WTC11 (cell line): ENCODE data around the gene MYOM3. TPM values are rescaled to one million over a fixed set of nuclear protein-coding genes. Genes with fewer than 3 reads are reported as not detected.

Source experiments
- ATAC-seq: fragments of 200-7000 bp; cut with Tn5 transposase; 2 replicates; pipeline ENCODE4 v1.10.0; 2021; ENCODE audit warnings: mild to moderate bottlenecking, moderate library complexity
- CTCF ChIA-PET: fragments of 300-600 bp; sonication (Branson Sonifier 250); formaldehyde crosslinking; loops from one replicate; lab custom pipeline; 2021; ENCODE audit warnings: antibody characterized with exemption; lab: Charles Lee
- POLR2A ChIA-PET: fragments of 350-600 bp; sonication (Branson Sonifier 250); formaldehyde crosslinking; loops from one replicate; lab custom pipeline; 2021; ENCODE audit warnings: antibody characterized with exemption; lab: Charles Lee
- DNase-seq: peaks from one replicate; pipeline ENCODE4 v3.0.0; 2021; ENCODE audit warnings: low spot score
- H3K27ac Mint-ChIP-seq: 2 replicates; pipeline ENCODE4 v1.8.0; 2021; ENCODE audit warnings: mixed read lengths
- H3K27me3 Mint-ChIP-seq: 2 replicates; pipeline ENCODE4 v1.8.0; 2021; ENCODE audit warnings: low read depth, mild to moderate bottlenecking, moderate library complexity, mixed read lengths
- H3K36me3 Mint-ChIP-seq: 2 replicates; pipeline ENCODE4 v1.8.0; 2021; ENCODE audit warnings: mixed read lengths
- H3K4me1 Mint-ChIP-seq: 2 replicates; pipeline ENCODE4 v1.8.0; 2022; ENCODE audit warnings: mixed read lengths
- H3K4me3 Mint-ChIP-seq: 2 replicates; pipeline ENCODE4 v1.8.0; 2021; ENCODE audit warnings: mild to moderate bottlenecking, moderate library complexity, mixed read lengths
- H3K9me3 Mint-ChIP-seq: 2 replicates; pipeline ENCODE4 v1.8.0; 2021; ENCODE audit warnings: mixed read lengths
- FOXJ3 ChIP-seq: sonication (generic); formaldehyde crosslinking; IDR thresholded peaks from 2 replicates; pipeline ENCODE4 v1.9.0; 2021; ENCODE audit warnings: missing genetic modification reagents, mild to moderate bottlenecking, borderline replicate concordance
- GABPB1 ChIP-seq: sonication (generic); formaldehyde crosslinking; IDR thresholded peaks from 2 replicates; pipeline ENCODE4 v1.8.1; 2023; ENCODE audit warnings: mild to moderate bottlenecking, missing genetic modification reagents
- NR2C2 ChIP-seq: sonication (generic); formaldehyde crosslinking; IDR thresholded peaks from 2 replicates; pipeline ENCODE4 v1.8.0; 2022; ENCODE audit warnings: mild to moderate bottlenecking, missing genetic modification reagents
- OVOL2 ChIP-seq: fragments of 250-450 bp; sonication (Bioruptor Pico); IDR thresholded peaks from 2 replicates; pipeline ENCODE4 v1.9.0; 2021; ENCODE audit warnings: mild to moderate bottlenecking, borderline replicate concordance
- SOX15 ChIP-seq: fragments of 250-450 bp; sonication (Bioruptor Pico); IDR thresholded peaks from 2 replicates; pipeline ENCODE4 v1.9.0; 2021; ENCODE audit warnings: mild to moderate bottlenecking
- TEAD1 ChIP-seq: sonication (generic); formaldehyde crosslinking; IDR thresholded peaks from 2 replicates; pipeline ENCODE4 v1.8.0; 2022; ENCODE audit warnings: mild to moderate bottlenecking, missing genetic modification reagents
- ZNF317 ChIP-seq: sonication (generic); formaldehyde crosslinking; IDR thresholded peaks from 2 replicates; pipeline ENCODE4 v1.8.1; 2023; ENCODE audit warnings: low read depth, mild to moderate bottlenecking, moderate library complexity, missing genetic modification reagents, borderline replicate concordance
- ZNF396 ChIP-seq: fragments of 250-450 bp; sonication (Bioruptor Pico); IDR thresholded peaks from 2 replicates; pipeline ENCODE4 v1.8.0; 2021; ENCODE audit warnings: mild to moderate bottlenecking, moderate library complexity, borderline replicate concordance
- total RNA-seq: library from RNA; stranded (reverse); gene quantifications from 3 replicates; pipeline ENCODE4 v1.2.3, GENCODE V29; 2021
- TF ChIP-seq, protein P1 (sequence below): sonication (generic); formaldehyde crosslinking; IDR thresholded peaks from 2 replicates; pipeline ENCODE4 v1.8.0; 2022; ENCODE audit warnings: mild to moderate bottlenecking, missing genetic modification reagents
- TF ChIP-seq, protein P2 (sequence below): fragments of 200-600 bp; IDR thresholded peaks from 2 replicates; pipeline ENCODE4 v1.8.0; 2022; ENCODE audit warnings: antibody characterized with exemption
- TF ChIP-seq, protein P3 (sequence below): fragments of 250-450 bp; sonication (Bioruptor Pico); IDR thresholded peaks from 2 replicates; pipeline ENCODE4 v1.9.0; 2021; ENCODE audit warnings: mild to moderate bottlenecking

The MYOM3 gene
- total RNA-seq, 1 experiment from 2014 or later, result 0.13 TPM

DNA sequence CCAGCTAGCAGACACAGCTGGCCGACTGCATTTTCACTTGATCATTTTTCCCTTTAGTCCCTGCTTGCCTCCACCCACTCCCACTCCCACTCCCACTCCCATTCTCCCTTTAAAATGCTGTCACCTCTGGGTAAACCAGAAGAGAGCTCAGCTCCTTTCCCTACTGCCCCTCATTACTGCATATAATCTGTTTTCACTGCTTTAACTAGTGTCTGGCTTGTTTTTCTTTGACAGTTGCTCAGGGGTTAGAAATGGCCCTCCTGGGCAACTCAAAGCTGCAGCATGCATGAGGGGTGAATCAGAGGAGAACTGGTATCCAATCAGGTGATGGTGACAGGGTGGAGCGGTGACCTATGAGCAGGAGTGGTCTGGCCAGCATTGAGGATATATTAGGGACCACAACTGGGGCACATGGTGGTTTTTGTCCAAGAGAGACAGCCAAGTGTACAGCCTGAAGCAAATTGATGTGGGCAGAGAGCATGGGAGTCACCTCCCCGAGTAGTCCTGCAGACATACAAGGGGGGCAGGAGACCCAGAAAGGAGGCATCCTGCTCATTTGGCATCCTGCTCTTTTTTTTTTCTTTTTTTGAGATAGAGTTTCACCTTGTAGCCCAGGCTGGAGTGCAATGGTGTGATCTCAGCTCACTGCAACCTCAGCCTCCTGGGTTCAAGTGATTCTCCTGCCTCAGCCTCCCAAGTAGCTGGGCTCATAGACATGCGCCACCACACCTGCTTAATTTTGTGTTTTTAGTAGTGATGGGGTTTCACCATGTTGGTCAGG is 89.2 kb downstream of the MYOM3 start:
- ATAC-seq, result no peak
- Mint-ChIP-seq H3K36me3 (no peaks in the 10 kb centered on the region), H3K27ac (no peak overlapping the region; the same call in 1 of the 2 replicates)

DNA sequence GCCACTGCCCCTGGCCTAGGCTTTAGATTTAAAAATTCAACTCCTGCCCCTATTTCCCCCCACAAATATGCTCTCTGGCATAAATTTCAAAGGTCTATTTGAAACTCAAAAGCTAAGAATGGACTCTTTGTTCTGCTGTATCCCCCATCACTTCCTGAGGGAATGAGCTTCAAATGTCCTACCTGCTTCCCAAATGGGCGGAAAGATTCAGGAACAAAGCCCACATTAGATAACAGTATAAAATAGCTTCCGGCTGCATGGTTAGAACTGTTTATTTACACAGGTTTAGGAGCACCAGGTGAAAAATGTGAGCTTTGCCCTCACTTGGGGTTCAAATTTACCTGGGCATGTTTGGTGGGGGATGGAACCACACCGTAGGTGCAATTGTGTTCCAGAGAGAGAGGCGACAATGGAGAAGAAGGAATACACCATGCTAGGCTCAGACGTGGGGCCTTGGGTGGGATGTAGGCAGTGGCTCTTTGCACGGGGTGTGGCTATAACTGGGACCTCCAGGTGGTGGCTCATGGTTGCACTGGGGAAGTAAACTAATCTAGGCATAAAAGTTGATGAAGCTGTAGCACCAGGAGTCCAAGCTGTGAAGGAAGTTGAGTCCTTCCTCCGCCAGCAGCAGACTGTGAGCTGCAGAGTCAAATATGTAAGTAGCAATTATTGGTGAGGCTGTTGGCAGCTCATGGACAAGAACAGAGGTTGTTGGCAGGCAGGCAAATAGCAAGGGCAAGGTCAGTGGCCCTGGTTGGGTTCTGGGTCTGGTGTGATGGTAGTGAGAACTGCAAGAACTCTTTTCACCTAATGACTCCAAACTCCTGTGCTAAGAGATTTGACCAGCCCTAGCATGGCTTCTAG is 90.3 kb downstream of the MYOM3 start:
- H3K9me3 Mint-ChIP-seq, result no peaks in the 10 kb centered on the region
- POLR2A ChIA-PET, result no interaction called here
- CTCF ChIA-PET, result interaction anchor here (1.2 to 1.6 kb wide), 5 partner anchors 18 to 211 kb away, joined by 3 to 6 read pairs (median 3); partner anchors contain the start of gene MYOM3
- H3K27ac Mint-ChIP-seq, result no peak overlapping the region
- no peaks in the 10 kb centered on the region for H3K27me3 Mint-ChIP-seq
- H3K4me3 Mint-ChIP-seq, result no peak overlapping the region
- H3K36me3 Mint-ChIP-seq, result no peaks in the 10 kb centered on the region
- peaks cover 26% of the 10 kb centered on the region for H3K4me1 Mint-ChIP-seq
- no peak for TF ChIP-seq ZNF317
- TF ChIP-seq OVOL2 (CRISPR knock-in tag), result no peak
- TF ChIP-seq, protein P1, sequence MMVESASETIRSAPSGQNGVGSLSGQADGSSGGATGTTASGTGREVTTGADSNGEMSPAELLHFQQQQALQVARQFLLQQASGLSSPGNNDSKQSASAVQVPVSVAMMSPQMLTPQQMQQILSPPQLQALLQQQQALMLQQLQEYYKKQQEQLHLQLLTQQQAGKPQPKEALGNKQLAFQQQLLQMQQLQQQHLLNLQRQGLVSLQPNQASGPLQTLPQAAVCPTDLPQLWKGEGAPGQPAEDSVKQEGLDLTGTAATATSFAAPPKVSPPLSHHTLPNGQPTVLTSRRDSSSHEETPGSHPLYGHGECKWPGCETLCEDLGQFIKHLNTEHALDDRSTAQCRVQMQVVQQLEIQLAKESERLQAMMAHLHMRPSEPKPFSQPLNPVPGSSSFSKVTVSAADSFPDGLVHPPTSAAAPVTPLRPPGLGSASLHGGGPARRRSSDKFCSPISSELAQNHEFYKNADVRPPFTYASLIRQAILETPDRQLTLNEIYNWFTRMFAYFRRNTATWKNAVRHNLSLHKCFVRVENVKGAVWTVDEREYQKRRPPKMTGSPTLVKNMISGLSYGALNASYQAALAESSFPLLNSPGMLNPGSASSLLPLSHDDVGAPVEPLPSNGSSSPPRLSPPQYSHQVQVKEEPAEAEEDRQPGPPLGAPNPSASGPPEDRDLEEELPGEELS, result no peak
- TF ChIP-seq, protein P2, sequence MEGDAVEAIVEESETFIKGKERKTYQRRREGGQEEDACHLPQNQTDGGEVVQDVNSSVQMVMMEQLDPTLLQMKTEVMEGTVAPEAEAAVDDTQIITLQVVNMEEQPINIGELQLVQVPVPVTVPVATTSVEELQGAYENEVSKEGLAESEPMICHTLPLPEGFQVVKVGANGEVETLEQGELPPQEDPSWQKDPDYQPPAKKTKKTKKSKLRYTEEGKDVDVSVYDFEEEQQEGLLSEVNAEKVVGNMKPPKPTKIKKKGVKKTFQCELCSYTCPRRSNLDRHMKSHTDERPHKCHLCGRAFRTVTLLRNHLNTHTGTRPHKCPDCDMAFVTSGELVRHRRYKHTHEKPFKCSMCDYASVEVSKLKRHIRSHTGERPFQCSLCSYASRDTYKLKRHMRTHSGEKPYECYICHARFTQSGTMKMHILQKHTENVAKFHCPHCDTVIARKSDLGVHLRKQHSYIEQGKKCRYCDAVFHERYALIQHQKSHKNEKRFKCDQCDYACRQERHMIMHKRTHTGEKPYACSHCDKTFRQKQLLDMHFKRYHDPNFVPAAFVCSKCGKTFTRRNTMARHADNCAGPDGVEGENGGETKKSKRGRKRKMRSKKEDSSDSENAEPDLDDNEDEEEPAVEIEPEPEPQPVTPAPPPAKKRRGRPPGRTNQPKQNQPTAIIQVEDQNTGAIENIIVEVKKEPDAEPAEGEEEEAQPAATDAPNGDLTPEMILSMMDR, result no peak
- no peak for TF ChIP-seq SOX15
- peak; percentile 23; the same call in 1 of the 2 replicates for TF ChIP-seq GABPB1 (CRISPR knock-in tag)
- TF ChIP-seq, all 79 proteins: peak for 1
- ATAC-seq (peak; percentile 25; the same call in 1 of the 2 replicates), DNase-seq (no peak)

More for the DNA sequence above, 89.2 kb downstream of the MYOM3 start:
- DNase-seq, result no peak
- H3K27me3 Mint-ChIP-seq, result no peaks in the 10 kb centered on the region
- peaks cover 26% of the 10 kb centered on the region for H3K4me1 Mint-ChIP-seq
- H3K4me3 Mint-ChIP-seq, result no peak overlapping the region
- TF ChIP-seq ZNF396 (CRISPR knock-in tag) (no peak), TEAD1 (CRISPR knock-in tag) (no peak), FOXJ3 (CRISPR knock-in tag) (no peak)
- TF ChIP-seq, protein P3, sequence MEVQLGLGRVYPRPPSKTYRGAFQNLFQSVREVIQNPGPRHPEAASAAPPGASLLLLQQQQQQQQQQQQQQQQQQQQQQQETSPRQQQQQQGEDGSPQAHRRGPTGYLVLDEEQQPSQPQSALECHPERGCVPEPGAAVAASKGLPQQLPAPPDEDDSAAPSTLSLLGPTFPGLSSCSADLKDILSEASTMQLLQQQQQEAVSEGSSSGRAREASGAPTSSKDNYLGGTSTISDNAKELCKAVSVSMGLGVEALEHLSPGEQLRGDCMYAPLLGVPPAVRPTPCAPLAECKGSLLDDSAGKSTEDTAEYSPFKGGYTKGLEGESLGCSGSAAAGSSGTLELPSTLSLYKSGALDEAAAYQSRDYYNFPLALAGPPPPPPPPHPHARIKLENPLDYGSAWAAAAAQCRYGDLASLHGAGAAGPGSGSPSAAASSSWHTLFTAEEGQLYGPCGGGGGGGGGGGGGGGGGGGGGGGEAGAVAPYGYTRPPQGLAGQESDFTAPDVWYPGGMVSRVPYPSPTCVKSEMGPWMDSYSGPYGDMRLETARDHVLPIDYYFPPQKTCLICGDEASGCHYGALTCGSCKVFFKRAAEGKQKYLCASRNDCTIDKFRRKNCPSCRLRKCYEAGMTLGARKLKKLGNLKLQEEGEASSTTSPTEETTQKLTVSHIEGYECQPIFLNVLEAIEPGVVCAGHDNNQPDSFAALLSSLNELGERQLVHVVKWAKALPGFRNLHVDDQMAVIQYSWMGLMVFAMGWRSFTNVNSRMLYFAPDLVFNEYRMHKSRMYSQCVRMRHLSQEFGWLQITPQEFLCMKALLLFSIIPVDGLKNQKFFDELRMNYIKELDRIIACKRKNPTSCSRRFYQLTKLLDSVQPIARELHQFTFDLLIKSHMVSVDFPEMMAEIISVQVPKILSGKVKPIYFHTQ (CRISPR knock-in tag), result no peak
- ChIA-PET CTCF (interaction anchor here (1.4 kb wide), 1 partner anchor 24 kb away, joined by 3 read pairs; no protein-coding TSS in a partner anchor), POLR2A (no interaction called here)
- H3K9me3 Mint-ChIP-seq, result no peaks in the 10 kb centered on the region

DNA sequence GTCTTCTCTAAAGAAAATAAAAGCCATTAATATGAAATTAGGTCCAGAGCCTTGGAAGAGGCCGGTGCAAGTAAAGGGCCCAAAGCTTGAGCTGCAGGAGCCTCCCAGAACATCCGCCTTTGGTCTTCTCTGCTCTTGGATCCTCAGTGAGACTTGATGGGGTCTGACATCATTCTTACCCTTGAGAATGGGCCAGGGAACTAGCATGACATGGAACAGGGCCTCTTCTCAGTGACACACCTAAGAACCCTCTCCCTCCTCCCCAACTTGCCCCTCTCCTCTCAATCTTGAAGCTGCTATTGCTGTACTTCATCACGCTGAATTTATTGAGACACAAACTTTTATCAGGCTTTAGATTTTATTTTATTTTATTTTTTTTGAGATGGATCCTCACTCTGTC is 91.5 kb downstream of the MYOM3 start:
- DNase-seq (no peak), ATAC-seq (no peak)
- Mint-ChIP-seq H3K9me3 (no peaks in the 10 kb centered on the region), H3K4me1 (peaks cover 26% of the 10 kb centered on the region), H3K4me3 (no peak overlapping the region), H3K36me3 (no peaks in the 10 kb centered on the region), H3K27me3 (no peaks in the 10 kb centered on the region), H3K27ac (no peak overlapping the region)
- CTCF ChIA-PET, result interaction anchor here (1.2 to 1.6 kb wide), 3 partner anchors 17 to 210 kb away, joined by 3 to 6 read pairs (median 4); partner anchors contain the start of gene MYOM3
- POLR2A ChIA-PET, result no interaction called here
- TF ChIP-seq NR2C2, result no peak
